KOPT-K1 (cell line): ENCODE measurements around the gene CAB39.

Experiments
- H3K27ac ChIP-seq: fragments of 200-600 bp; sonication (generic); 2 replicates; pipeline ENCODE4 v1.5.1; 2016; ENCODE audit warnings: antibody characterized with exemption, mild to moderate bottlenecking, low read depth, low read length; ENCODE audit not compliant: poor library complexity, severe bottlenecking
- H3K36me3 ChIP-seq: fragments of 200-600 bp; sonication (generic); 2 replicates; pipeline ENCODE4 v1.5.1; 2017; ENCODE audit warnings: antibody characterized with exemption, mild to moderate bottlenecking, low read length, moderate library complexity; ENCODE audit not compliant: insufficient read depth
- H3K9me3 ChIP-seq: fragments of 200-600 bp; sonication (generic); 2 replicates; pipeline ENCODE4 v1.5.1; 2017; ENCODE audit warnings: antibody characterized with exemption, low read length, mild to moderate bottlenecking; ENCODE audit not compliant: insufficient read depth, poor library complexity, severe bottlenecking

Gene CAB39

DNA sequence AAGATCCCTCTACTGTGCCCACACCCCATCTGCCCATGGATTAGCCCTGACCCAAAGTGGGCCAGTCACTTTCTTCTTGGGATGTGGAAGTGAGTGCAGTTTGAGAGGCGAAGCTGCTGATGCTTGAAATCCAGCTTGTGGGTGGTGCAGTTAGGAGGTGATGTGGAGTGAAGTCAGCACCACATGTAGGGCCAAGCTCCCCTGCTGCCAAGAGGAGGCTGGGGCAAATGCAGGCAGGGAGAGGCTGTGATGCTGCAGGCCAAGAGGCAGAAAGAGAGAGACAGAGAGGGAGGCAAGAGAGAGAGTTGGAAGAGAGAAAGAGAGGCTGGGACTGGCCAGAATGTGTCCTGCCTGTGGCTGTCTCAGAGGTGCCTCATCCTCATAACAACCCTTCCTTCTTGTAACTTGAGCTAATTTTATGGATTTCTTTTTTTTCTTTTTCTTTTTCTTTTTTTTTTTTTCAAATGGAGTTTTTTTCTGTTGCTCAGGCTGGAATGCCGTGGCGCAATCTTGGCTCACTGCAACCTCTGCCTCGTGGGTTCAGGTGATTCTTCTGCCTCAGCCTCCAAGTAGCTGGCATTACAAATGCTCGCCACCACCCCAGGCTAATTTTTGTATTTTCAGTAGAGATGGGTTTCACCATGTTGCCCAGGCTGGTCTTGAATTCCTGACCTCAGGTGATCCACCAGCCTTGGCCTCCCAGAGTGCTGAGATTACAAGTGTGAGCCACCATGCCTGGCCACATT is 35.3 kb upstream of the CAB39 start:
- peaks cover 8% of the 10 kb centered on the region for H3K9me3 ChIP-seq
- no peak overlapping the region for H3K27ac ChIP-seq

DNA sequence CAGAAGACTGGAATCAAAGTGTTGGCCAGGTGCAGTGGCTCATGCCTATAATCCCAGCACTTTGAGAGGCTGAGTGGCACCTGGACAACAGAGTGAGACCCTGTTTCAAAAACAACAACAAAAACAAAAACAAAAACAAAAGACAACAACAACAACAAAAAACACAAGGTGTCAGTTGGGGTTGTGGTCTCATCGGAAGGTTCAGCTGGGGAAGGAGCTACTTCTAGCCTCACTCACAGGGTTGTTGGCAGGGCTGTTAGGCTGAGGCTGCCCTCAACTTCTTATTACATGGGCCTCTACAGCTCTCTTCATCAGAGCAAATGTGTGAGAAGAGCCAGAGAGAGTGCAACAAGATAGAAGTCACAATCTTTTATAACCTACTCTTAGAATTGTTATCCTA is 34.6 kb upstream of the CAB39 start:
- H3K27ac ChIP-seq, result no peak overlapping the region
- H3K36me3 ChIP-seq, result no peaks in the 10 kb centered on the region
- peaks cover 8% of the 10 kb centered on the region for H3K9me3 ChIP-seq

More for the DNA sequence above, 35.3 kb upstream of the CAB39 start:
- H3K36me3 ChIP-seq, result no peaks in the 10 kb centered on the region

DNA sequence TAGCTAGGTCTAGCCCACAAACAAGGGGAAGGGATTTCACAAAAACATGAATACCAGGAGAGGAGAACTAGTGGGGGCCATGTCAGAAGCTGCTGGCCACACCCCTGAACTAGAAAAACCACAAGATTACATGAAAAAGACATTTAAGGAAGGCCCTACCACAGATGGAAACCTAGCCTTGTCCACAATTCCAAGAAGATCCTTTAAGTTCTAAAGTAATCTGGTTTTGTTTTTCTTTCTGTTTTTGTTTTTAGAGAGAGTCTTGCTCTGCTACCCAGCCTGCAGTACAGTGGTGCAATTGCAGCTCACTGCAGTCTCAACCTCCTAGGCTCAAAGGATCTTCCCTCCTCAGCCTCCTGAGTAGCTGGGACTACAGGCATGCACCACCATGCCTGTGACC is 34.2 kb upstream of the CAB39 start:
- Histone ChIP-seq H3K36me3 (no peaks in the 10 kb centered on the region), H3K9me3 (peaks cover 8% of the 10 kb centered on the region), H3K27ac (no peak overlapping the region)

DNA sequence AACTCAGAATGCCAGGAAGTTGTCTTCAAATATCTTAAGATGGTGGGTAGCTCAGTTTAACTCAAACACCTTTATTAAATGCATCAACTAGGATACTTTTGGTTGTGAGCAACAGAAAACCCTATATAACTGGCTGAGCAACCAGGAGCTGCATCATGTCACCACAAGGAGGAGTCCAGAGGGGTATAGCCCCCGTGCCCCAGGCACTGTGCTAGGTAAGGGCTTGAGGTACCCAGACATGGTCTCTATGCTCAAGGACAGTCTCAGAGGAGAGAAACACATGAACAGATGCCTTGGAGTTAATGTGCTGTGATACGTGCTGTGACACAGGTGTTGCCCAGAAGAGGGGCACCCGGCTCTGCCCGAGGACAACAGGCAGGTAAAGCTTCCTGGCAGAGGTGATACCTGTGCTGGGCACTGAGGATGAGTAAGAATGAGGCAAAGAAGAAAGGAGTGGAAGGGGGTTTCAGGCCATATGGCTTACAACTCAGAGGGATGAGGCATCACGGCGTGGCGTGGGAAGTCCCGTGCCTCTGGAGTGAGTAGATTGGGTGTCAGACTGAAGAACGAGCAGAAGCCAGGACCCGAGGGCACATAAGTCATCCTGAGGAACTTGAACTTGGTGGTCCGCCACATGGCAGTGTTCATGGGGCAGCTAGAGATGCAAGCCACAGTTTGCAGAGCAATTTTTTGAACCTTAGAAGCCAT is 32.0 kb upstream of the CAB39 start:
- Histone ChIP-seq H3K36me3 (no peaks in the 10 kb centered on the region), H3K9me3 (peaks cover 8% of the 10 kb centered on the region), H3K27ac (no peak overlapping the region)

DNA sequence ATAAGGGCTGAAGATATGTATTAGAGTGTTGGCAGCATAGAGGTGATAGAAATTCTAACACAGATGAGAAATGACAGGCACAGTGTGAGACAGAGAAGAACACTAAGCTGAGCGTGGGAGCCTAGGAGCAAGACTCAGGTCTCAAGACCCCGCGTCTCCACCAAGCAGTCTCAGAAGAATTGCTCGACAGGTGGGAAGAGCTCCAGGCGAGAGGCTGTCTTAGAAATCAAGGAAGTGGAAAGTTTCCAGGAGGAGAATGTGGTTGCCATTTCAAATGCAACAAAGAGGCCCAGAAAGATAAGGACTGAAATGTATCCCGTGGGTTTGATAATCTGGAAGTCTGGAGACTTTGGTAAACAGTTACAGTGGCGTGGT is 31.5 kb upstream of the CAB39 start:
- Histone ChIP-seq H3K36me3 (no peaks in the 10 kb centered on the region), H3K9me3 (peaks cover 8% of the 10 kb centered on the region), H3K27ac (no peak overlapping the region)

DNA sequence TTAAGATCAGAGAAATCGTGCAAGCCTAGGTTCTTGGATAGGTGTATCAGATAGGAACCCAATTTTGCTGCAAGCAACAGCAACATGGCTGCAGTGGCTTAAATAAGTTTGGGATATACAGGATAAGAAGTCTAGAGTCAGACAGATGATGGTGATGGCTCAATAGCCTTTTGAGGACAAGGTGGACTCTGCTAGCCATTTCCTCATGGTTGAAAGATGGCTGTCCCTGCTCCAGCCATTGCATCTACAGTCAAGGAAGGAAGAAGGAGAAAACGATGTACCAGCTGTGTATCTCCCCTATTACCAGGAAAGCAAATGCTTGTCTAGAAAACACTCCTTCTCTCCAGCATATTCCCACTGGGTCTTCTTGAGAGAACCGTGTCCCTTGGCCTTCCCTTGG is 30.1 kb upstream of the CAB39 start:
- no peaks in the 10 kb centered on the region for H3K36me3 ChIP-seq
- H3K27ac ChIP-seq, result no peak overlapping the region
- peaks cover 8% of the 10 kb centered on the region for H3K9me3 ChIP-seq

DNA sequence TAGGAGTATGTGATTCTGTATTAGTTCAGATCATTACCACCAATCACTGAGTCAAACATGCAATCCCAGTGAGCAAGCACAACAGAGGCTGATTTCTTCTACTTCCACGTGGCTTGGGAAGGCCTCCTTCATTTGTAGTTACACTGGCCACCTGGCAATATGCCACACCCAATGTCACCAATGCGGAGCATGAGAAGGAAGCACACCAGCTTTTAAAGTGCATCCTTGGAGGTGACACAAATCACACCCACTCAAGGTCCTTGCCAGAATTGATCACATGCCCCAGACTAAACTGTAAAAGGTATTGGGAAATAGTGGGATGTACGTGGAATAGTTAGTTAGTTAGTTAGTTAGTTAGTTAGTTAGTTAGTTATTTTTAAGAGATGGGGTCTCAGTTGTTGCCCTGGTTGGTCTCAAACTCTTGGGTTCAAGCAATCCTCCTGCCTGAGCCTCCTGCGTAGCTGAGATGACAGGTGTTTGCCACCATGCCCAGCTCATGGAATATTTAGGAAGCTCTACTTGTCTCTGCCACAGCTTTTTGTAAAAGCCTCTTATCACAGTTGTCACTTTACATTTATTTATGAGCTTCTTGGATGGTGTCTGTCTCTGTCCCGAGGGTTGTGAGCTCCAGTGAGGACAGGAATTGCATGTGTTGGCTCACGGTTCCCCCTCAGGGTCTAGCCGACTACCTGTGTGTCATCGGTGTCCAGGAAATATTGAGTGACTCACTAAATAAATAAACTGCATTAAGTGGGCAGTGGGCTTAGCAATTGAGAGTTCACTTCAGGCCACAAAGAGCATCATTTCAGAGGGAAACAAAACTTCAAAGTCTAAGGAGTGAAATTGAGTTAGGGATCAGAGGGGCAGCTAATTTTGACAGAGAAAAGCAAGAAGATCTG is 28.1 kb upstream of the CAB39 start:
- H3K27ac ChIP-seq, result no peak overlapping the region
- H3K9me3 ChIP-seq, result no peaks in the 10 kb centered on the region
- H3K36me3 ChIP-seq, result no peaks in the 10 kb centered on the region

DNA sequence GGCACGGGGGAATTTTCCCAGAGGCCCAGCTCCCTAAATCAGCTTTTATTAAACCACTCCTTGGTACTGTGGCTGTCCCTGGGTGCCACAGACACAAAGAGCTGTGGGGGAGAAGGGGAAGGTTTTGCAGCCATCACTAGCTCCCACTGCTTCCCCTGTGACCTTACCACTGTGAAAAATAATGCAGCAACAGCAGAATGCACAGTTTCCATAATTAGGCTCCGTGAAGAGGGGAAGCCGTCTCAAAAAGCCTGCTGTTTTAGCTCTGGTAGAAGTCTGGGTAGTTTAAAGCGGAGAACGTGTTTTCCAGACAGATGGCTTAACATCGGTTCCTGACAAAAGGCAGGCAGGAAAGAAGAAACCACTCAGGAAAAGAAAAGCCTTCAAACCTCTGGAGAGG is 27.5 kb upstream of the CAB39 start:
- Histone ChIP-seq H3K27ac (no peak overlapping the region), H3K36me3 (no peaks in the 10 kb centered on the region), H3K9me3 (no peaks in the 10 kb centered on the region)

DNA sequence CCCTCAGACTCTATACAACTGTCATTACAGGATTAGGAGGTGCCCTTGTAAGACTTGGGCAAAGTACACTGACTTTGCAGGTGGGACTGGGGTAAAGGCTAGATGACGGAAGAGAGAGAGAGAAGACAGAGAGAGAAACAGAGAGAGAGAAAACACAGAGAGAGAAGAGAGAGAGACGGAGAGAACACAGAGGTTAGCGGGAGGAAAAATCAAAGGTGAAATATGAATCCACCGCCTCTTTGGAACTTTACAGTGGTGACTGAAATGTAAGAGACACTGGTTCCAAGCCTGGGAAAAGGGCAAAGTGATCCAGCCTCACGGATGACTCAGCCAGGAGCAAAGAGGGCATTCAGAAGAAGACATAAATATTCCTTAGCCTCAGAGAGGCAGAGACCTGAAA is 25.1 kb upstream of the CAB39 start:
- Histone ChIP-seq H3K36me3 (no peaks in the 10 kb centered on the region), H3K9me3 (no peaks in the 10 kb centered on the region)

DNA sequence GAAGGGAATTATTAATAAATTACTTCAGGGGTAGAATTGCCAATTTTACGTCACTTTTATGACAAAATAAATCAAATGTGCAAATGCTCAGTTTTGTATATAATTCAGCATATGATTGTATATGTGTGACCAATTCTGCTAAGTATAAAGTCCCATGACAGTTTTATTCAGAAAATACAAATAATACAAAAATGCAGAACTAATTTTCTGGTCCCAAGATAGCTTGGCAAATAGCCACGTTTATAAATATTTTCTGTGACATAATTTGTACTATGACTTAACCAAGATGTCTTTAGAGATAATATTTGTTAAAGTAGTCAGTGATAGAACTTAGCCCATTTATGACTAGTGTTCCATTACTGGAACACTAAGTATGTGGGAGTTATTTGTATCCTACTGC is 24.2 kb upstream of the CAB39 start:
- H3K27ac ChIP-seq, result no peak overlapping the region
- no peaks in the 10 kb centered on the region for H3K9me3 ChIP-seq
- no peaks in the 10 kb centered on the region for H3K36me3 ChIP-seq

More for the DNA sequence above, 25.1 kb upstream of the CAB39 start:
- H3K27ac ChIP-seq, result no peak overlapping the region

DNA sequence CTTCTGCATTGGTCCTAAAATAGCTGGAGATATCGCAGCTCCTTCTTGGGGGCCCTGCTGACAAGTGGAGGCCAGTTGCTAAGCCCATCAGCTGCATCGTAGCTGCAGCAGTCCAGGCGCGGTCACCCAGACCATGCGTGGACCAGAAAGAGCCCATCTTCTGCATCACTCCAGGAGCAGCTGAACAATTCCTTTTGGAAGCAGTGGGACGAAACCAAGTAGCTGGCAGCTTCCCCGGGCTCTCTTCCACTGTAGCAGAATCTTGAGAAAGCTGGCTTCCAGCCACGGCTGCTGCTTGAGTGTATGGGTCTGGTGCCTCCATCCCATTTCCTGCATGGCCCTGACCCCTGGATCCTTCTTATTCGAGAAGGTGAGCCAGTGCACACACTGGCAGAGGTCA is 22.2 kb upstream of the CAB39 start:
- H3K36me3 ChIP-seq, result no peaks in the 10 kb centered on the region
- no peak overlapping the region for H3K27ac ChIP-seq
- H3K9me3 ChIP-seq, result no peaks in the 10 kb centered on the region

DNA sequence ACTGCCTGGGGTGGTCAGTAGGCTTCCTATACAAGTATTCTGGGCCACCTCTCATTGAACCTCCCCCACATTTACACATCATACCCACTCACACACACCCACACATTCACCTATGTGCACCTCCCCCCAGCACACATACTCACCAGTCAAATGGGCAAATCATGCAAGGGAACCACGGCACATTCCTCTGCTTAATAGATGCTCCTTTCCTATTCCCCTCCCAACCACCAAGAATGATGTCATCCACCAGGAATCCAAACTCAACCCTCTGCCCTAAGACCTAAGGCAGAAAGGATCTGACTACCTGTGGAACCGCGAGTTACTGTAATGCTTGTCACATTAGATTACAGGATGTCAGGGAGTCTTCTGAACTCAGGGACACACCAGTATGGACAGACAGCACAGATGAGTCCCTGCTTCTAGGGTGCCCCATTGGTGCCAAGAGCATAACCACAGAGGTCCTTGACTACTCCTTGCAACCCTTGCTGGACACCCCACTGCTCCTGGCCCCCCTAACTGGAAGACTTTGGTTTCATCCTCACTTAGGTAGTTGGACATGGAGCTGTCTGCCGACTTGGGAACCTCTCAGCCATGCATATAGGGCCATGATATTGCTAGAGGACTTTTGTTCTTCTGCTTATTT is 21.5 kb upstream of the CAB39 start:
- H3K36me3 ChIP-seq, result no peaks in the 10 kb centered on the region
- H3K9me3 ChIP-seq, result no peaks in the 10 kb centered on the region
- no peak overlapping the region for H3K27ac ChIP-seq

DNA sequence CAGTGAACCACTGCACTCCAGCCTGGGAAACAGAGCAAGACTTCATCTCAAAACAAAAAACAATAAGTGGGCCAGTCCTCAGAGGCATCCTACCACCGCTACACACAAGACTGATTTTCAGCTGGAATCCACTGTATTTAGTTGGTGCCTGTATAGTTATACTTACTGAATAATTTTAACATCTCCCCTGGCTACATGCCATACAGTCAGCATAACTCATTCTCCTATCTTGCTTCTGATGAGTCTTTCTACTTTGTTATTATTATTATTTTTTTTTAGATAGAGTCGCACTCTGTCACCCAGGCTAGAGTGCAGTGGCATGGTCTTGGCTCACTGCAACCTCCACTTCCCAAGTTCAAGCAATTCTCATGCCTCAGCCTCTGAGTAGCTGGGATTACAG is 19.9 kb upstream of the CAB39 start:
- H3K27ac ChIP-seq, result no peak overlapping the region
- no peaks in the 10 kb centered on the region for H3K36me3 ChIP-seq
- H3K9me3 ChIP-seq, result no peaks in the 10 kb centered on the region

DNA sequence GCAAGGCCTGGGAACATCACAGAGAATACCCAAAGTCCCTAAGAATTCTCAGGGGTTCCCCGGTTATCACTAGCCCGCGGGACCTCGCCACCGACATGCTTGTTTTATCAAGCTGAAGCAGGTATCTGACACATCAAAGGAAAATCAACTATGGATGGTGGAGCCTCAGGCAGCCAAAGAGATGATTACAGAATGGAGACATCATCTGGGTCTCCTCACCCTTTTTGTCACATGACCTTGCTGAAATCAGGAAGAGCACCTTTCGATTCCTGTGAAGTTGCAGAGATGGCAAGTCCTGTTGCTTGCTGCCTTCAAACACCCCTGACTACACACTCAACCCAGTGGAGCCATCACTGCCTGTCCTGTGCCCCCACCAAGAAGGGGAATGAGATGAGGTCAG is 19.2 kb upstream of the CAB39 start:
- no peak overlapping the region for H3K27ac ChIP-seq
- no peaks in the 10 kb centered on the region for H3K9me3 ChIP-seq
- no peaks in the 10 kb centered on the region for H3K36me3 ChIP-seq

DNA sequence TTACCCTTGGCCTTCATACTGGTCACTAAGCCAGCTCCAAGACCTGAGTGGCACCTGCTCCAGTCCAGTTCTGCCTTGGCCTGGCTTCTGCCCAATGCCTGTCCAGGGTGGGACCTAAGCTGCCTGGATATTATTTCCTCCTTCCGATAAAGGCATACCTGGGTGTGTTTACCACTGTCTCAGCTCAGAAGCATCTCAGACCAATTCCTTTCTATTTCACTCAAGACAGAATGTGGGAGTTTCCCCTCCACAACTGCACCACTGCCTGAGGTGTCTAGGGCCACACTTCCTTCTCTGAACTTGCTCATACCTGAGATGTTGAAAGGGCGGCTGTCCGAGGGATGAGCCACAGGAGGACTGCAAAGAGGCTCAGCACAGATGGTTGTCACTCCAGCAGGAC is 18.4 kb upstream of the CAB39 start:
- no peaks in the 10 kb centered on the region for H3K9me3 ChIP-seq
- no peak overlapping the region for H3K27ac ChIP-seq
- H3K36me3 ChIP-seq, result no peaks in the 10 kb centered on the region
